SH-SY5Y (cell line): ENCODE measurements around the gene COL24A1.

Experiments used
- GATA2 ChIP-seq: IDR thresholded peaks from 2 replicates; pipeline ENCODE4 v1.6.1; 2011; ENCODE audit warnings: mild to moderate bottlenecking, low read depth, low read length
- GATA3 ChIP-seq: IDR thresholded peaks from 2 replicates; pipeline ENCODE4 v1.6.1; 2011; ENCODE audit warnings: low read depth, mild to moderate bottlenecking, low read length, moderate library complexity

GRCh38 chr1:85705940-85706339, 450.6 kb downstream of the COL24A1 start:
- TF ChIP-seq GATA3 (no peak), GATA2 (no peak)
